ENCODE measurements around the gene TTC7B. TPM values are rescaled to one million over a fixed set of nuclear protein-coding genes. Genes with fewer than 3 reads are reported as not detected.

TTC7B gene
- total RNA-seq, 4 donors from 2014 or later, result 8.4 to 11.2 (median 9.2) TPM

GRCh38 chr14:90612801-90613200, 203.4 kb downstream of the TTC7B start:
- no peak for DNase-seq
- Histone ChIP-seq H3K9me3 (no peaks in the 10 kb centered on the region), H3K27me3 (no peaks in the 10 kb centered on the region), H3K36me3 (no peaks in the 10 kb centered on the region), H3K4me3 (no peak overlapping the region), H3K27ac (no peak overlapping the region), H3K4me1 (peaks cover 0 to 11% (median 2%) of the 10 kb centered on the region in 4 donors)
- intact Hi-C loops (cut with DNase I; ENCODE audit: low total_unique reads), result no loop called here
- 71% methylated on average over 3 of the region's 3 CpGs; no CpG with 5 or more reads in 1 of the 2 donors for WGBS, 2 donors (ENCODE audit: low coverage in 1 of 2)
- no peak for TF ChIP-seq POLR2AphosphoS5 (IDR thresholded peaks at IDR 0.05)
- no peak for TF ChIP-seq POLR2A (IDR thresholded peaks at IDR 0.05)
- TF ChIP-seq EP300 (IDR thresholded peaks at IDR 0.05; ENCODE audit: low read depth), result no peak
- TF ChIP-seq, protein P1, sequence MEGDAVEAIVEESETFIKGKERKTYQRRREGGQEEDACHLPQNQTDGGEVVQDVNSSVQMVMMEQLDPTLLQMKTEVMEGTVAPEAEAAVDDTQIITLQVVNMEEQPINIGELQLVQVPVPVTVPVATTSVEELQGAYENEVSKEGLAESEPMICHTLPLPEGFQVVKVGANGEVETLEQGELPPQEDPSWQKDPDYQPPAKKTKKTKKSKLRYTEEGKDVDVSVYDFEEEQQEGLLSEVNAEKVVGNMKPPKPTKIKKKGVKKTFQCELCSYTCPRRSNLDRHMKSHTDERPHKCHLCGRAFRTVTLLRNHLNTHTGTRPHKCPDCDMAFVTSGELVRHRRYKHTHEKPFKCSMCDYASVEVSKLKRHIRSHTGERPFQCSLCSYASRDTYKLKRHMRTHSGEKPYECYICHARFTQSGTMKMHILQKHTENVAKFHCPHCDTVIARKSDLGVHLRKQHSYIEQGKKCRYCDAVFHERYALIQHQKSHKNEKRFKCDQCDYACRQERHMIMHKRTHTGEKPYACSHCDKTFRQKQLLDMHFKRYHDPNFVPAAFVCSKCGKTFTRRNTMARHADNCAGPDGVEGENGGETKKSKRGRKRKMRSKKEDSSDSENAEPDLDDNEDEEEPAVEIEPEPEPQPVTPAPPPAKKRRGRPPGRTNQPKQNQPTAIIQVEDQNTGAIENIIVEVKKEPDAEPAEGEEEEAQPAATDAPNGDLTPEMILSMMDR (IDR thresholded peaks at IDR 0.05), result no peak
- in situ Hi-C loops (cut with MboI; ENCODE audit: low pct_ligation_motif_present in 1 of 4, low pct_unique_long_range_greater_than_20kb in 1 of 4, low sequenced_read_pairs in 3 of 4), result no loop called here

- TF ChIP-seq POLR2A (IDR thresholded peaks at IDR 0.05), result no peak
- TF ChIP-seq, protein P1 (IDR thresholded peaks at IDR 0.05), result no peak
- TF ChIP-seq POLR2AphosphoS5 (IDR thresholded peaks at IDR 0.05), result no peak
- TF ChIP-seq EP300 (IDR thresholded peaks at IDR 0.05; ENCODE audit: low read depth), result no peak
- H3K27ac ChIP-seq, result no peak overlapping the region
- WGBS, 2 donors (ENCODE audit: low coverage in 1 of 2), result 71 to 83% methylated on average over 3 of the region's 3 CpGs
- H3K9me3 ChIP-seq, result no peaks in the 10 kb centered on the region
- no peaks in the 10 kb centered on the region for H3K36me3 ChIP-seq
- H3K4me3 ChIP-seq, result no peak overlapping the region
- intact Hi-C loops (cut with DNase I; ENCODE audit: low total_unique reads), result no loop called here
- no peaks in the 10 kb centered on the region for H3K27me3 ChIP-seq
- in situ Hi-C loops (cut with MboI; ENCODE audit: low pct_ligation_motif_present in 1 of 4, low pct_unique_long_range_greater_than_20kb in 1 of 4, low sequenced_read_pairs in 3 of 4), result no loop called here
- no peak for DNase-seq
- H3K4me1 ChIP-seq, result peaks cover 0 to 11% (median 2%) of the 10 kb centered on the region in 4 donors
Observed at GRCh38 chr14:90611936-90612335, 204.3 kb downstream of the TTC7B start.

GRCh38 chr14:90611501-90611900, 204.7 kb downstream of the TTC7B start:
- 69 to 93% methylated on average over 5 to 7 of the region's 7 CpGs for WGBS, 2 donors (ENCODE audit: low coverage in 1 of 2)
- in situ Hi-C loops (cut with MboI; ENCODE audit: low pct_ligation_motif_present in 1 of 4, low pct_unique_long_range_greater_than_20kb in 1 of 4, low sequenced_read_pairs in 3 of 4), result no loop called here
- Histone ChIP-seq H3K4me1 (peaks cover 0 to 11% (median 2%) of the 10 kb centered on the region in 4 donors), H3K36me3 (no peaks in the 10 kb centered on the region), H3K27ac (no peak overlapping the region), H3K27me3 (no peaks in the 10 kb centered on the region), H3K9me3 (no peaks in the 10 kb centered on the region), H3K4me3 (no peak overlapping the region)
- no peak for DNase-seq
- TF ChIP-seq EP300 (IDR thresholded peaks at IDR 0.05; ENCODE audit: low read depth), result no peak
- TF ChIP-seq, protein P1 (IDR thresholded peaks at IDR 0.05), result no peak
- TF ChIP-seq POLR2AphosphoS5 (IDR thresholded peaks at IDR 0.05), result no peak
- TF ChIP-seq POLR2A (IDR thresholded peaks at IDR 0.05), result no peak
- intact Hi-C loops (cut with DNase I; ENCODE audit: low total_unique reads), result no loop called here

- peaks cover 0 to 11% (median 2%) of the 10 kb centered on the region in 4 donors for H3K4me1 ChIP-seq
- TF ChIP-seq POLR2AphosphoS5 (IDR thresholded peaks at IDR 0.05), result no peak
- no peak for TF ChIP-seq POLR2A (IDR thresholded peaks at IDR 0.05)
- no peaks in the 10 kb centered on the region for H3K27me3 ChIP-seq
- no peak overlapping the region for H3K27ac ChIP-seq
- no peak overlapping the region for H3K4me3 ChIP-seq
- intact Hi-C loops (cut with DNase I; ENCODE audit: low total_unique reads), result no loop called here
- 88 to 89% methylated on average over 10 of the region's 10 CpGs for WGBS, 2 donors (ENCODE audit: low coverage in 1 of 2)
- H3K9me3 ChIP-seq, result no peaks in the 10 kb centered on the region
- H3K36me3 ChIP-seq, result no peaks in the 10 kb centered on the region
- in situ Hi-C loops (cut with MboI; ENCODE audit: low pct_ligation_motif_present in 1 of 4, low pct_unique_long_range_greater_than_20kb in 1 of 4, low sequenced_read_pairs in 3 of 4), result no loop called here
- no peak for DNase-seq
Observed at GRCh38 chr14:90610346-90611040, 205.7 kb downstream of the TTC7B start.
